SHP77 (cell line): ENCODE measurements around the gene AP3D1.

Experiments used
- DNase-seq, 2 experiments: peaks; one replicate each; lab custom pipeline; 2025; lab: John Stamatoyannopoulos, UW

The AP3D1 gene

GRCh38 chr19:2061495-2062388 is 89.6 kb downstream of the AP3D1 start:
- peak; percentile 98 to 99 for DNase-seq

GRCh38 chr19:2060884-2061494 is 90.4 kb downstream of the AP3D1 start:
- peak in 1 of 2 experiments; percentile 33 for DNase-seq

GRCh38 chr19:2059422-2060201 is 91.8 kb downstream of the AP3D1 start:
- peak; percentile 75 to 76 for DNase-seq

GRCh38 chr19:2058570-2059421 is 92.6 kb downstream of the AP3D1 start:
- no peak for DNase-seq

GRCh38 chr19:2057484-2058469 is 93.6 kb downstream of the AP3D1 start:
- DNase-seq, result no peak

- DNase-seq, result no peak
Measured at GRCh38 chr19:2056837-2057192, 94.6 kb downstream of the AP3D1 start.

- DNase-seq, result peak; percentile 20 to 49
Measured at GRCh38 chr19:2055931-2056836, 95.2 kb downstream of the AP3D1 start.

GRCh38 chr19:2054763-2055162 is 96.6 kb downstream of the AP3D1 start:
- DNase-seq, result no peak

- DNase-seq, result no peak
Measured at GRCh38 chr19:2053601-2054389, 97.6 kb downstream of the AP3D1 start.

GRCh38 chr19:2051773-2052704 is 99.3 kb downstream of the AP3D1 start:
- no peak for DNase-seq

- DNase-seq, result peak; percentile 49 to 81
Measured at GRCh38 chr19:2050991-2051772, 100.2 kb downstream of the AP3D1 start, which contains the start of gene MKNK2. TSS of gene MKNK2 (minus strand) at chr19:2051244. CDS start at chr19:2050851, 393 bp downstream.
